Measurements from ENCODE around the gene AKNA.

AKNA gene

DNA sequence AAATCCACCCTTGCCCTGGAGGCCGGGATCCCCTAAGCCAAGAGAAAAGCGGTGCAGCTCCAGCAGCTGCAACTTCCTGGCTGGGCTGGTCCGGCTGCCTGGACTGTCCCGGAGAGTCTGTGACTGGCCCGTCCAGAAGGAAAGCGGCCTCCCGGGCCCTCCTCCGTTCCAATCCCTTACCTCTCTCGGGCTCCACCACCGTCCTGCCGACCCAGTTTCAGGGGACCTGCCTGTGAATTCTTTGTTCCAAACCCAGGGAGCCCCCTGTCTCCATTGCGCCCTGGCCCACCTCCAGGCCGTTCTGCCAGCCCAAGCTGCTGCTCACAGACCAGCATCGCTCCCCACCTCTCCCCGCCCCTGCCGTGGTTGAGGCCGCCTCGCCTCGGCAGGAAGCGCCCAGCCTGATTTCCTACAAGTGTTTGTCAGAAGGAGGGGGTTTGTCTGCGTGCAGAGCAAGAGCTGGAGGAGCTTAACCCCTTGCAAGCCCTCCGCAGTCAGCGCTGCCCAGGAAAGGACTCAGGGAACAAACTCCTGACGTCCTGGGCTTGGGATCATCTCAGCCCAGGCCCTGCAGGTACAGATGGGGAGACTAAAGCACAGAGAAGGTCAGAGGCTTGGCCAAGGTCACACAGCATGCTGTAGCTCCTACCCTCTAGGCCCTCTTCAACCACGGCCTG is at the start of gene AKNA:
AKNA (minus strand) TSS at position 303 of the 677 bp plus-strand sequence. CDS start 6,649 bp downstream, outside the sequence.
- DNase-seq (ENCODE audit: extremely low spot score, insufficient read length, low read depth) (no peak), FAIRE-seq (peak; percentile 94)

GRCh38 chr9:114437401-114437893 is 49.7 kb upstream of the AKNA start:
- FAIRE-seq (no peak), DNase-seq (ENCODE audit: extremely low spot score, insufficient read length, low read depth) (no peak)

DNA sequence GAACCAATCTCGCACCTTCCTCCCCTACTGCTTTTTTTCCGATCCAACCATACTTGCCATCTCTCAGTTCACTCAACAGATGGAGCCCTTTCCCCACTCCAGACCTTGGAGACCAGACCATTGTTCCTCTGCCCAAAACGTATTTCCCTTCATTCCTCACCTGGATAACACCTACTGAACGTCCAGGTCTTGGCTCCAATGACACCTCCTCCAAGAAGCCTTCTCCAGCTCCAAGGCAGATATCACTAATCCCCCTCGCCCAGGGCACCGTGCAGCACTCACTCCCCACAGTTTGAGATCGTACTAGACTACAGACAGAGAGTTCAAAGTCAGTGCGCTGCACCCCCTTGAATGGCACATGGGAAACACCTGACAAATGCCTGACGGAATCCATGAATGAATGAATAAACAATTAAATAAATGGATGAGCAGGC is 47.1 kb upstream of the AKNA start:
- FAIRE-seq (no peak), DNase-seq (ENCODE audit: extremely low spot score, insufficient read length, low read depth) (no peak)

DNA sequence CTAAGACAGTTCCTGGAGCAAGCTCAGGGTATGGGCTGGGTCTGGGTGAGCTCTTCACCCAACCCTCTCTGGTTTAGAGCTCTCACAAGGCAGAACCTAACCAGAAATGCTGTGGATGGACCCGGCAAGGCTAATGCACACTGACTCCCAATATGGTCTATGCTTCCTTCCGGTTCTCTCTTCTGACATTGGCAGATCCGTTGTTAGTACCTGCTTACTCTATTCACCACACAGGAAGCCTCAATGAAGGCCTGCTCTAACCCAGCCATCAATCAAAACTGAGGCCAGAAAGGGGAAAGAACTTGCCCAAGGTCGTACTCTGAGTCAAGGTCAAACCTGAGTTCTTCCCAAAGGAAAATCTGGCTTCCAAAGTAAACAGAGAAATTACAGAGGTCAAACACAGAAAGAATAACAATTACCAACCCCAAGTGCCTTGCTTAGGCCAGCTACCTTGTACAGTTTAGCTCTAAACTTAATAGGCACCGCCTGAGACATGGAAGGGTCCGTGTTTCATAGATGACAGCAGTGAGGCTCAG is 46.0 kb upstream of the AKNA start:
- FAIRE-seq (no peak), DNase-seq (ENCODE audit: extremely low spot score, insufficient read length, low read depth) (no peak)

GRCh38 chr9:114433086-114433485 is 45.3 kb upstream of the AKNA start:
- DNase-seq (ENCODE audit: extremely low spot score, insufficient read length, low read depth) (no peak), FAIRE-seq (no peak)

DNA sequence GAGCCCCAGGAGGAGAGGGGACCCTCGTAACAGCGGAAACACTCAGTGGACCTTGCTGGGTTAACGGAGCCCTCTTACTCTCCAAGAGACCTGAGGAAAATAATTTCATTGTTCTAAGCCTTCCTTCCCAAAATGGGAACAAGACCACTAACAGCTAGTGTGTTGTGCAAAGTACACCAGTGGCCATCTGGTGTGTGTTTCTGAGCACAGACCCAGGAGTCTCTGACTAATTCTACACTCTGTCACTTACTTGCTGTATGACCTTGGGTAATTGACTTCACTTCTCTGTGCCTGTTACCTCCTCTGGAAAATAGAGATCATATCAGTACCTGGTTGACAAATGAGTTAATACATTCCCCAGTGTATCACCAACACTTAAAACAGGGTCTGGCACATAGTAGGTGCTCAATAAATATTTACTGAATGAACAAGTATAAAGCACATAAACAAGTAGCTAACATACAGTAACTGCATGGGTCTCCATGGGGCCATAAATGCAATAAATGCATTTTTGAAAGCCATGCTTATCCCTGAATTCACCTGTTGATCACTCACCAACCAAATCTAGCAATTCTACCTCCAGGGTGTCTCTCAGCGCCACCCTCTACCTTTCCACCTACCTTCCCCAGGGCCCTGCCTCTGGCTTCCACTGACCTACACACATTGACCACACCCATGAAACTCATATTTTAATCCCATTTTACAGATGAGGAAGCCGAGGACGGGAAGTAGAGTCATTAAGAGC is 44.7 kb upstream of the AKNA start:
- DNase-seq (ENCODE audit: extremely low spot score, insufficient read length, low read depth) (no peak), FAIRE-seq (no peak)

DNA sequence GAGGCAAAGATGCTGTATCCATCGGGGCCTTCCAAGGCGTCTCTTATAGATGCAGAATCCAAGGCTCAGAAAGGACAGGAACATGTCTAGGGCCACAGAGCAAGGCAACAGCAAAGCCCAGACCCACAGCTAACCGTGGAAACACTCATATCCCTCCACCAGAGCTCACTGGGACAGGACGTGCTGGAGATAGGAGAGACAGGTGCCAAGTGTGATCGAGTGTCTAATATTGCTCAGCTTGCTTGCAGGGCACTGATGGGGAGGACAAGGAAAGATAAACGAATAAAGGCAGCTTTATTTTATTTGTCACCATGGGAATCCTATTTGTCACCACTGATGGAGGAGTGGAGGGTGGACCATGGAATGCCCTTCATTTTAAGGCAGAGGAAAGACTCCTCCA is 44.0 kb upstream of the AKNA start:
- FAIRE-seq (no peak), DNase-seq (ENCODE audit: extremely low spot score, insufficient read length, low read depth) (no peak)

- FAIRE-seq (no peak), DNase-seq (ENCODE audit: extremely low spot score, insufficient read length, low read depth) (no peak)
These were observed 43.2 kb upstream of the AKNA start for GRCh38 chr9:114431003-114431402.

GRCh38 chr9:114430457-114430856 is 42.7 kb upstream of the AKNA start:
- FAIRE-seq (no peak), DNase-seq (ENCODE audit: extremely low spot score, insufficient read length, low read depth) (no peak)

DNA sequence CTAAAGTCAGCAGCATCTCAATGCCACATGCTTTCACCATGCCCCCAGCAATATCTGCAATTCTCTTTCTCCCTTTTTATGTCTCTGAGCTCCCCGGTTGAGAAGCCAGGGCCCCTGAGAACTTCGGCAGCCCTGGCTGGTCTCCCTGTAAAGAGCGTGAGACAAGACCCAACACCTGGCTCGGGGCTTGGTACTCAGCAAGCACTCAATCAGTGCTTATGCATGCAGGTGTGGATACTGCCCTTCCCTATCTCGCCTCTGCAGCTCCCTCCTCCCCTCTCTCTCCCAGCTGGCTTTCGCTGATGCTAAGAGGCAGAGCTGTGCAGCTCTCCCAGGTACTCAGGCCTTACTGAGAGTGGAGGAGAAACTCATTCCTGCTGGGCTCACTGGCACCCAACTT is 41.7 kb upstream of the AKNA start:
- no peak for DNase-seq (ENCODE audit: extremely low spot score, insufficient read length, low read depth)
- FAIRE-seq, result no peak

GRCh38 chr9:114428466-114428865 is 40.7 kb upstream of the AKNA start:
- FAIRE-seq, result no peak
- no peak for DNase-seq (ENCODE audit: extremely low spot score, insufficient read length, low read depth)

GRCh38 chr9:114427644-114428043 is 39.9 kb upstream of the AKNA start:
- DNase-seq (ENCODE audit: extremely low spot score, insufficient read length, low read depth), result no peak
- FAIRE-seq, result no peak

- FAIRE-seq (no peak), DNase-seq (ENCODE audit: extremely low spot score, insufficient read length, low read depth) (no peak)
These were observed 38.5 kb upstream of the AKNA start for GRCh38 chr9:114426046-114426948.

DNA sequence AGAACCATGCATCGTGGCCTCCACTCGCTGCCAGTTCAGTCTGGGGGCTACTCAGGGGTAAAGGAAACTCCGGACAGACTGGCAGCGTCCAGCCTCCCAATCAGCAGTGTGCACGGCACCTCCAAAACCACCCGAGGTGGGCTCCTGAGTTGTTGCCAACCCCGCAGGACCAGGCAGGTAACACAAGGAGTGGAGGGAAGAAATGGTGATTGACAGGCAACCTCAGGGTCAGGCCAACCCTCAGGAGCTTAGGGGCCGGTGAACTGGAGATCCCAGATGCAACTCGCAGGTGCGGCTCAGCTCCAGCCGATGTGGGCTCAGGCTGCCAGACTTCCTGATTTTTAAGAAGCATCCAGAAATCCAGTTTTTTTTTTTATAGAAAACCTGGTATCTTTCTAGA is 37.3 kb upstream of the AKNA start:
- FAIRE-seq, result no peak
- DNase-seq (ENCODE audit: extremely low spot score, insufficient read length, low read depth), result no peak

- DNase-seq (ENCODE audit: extremely low spot score, insufficient read length, low read depth) (no peak), FAIRE-seq (no peak)
These were observed 36.3 kb upstream of the AKNA start for GRCh38 chr9:114424126-114424525.

DNA sequence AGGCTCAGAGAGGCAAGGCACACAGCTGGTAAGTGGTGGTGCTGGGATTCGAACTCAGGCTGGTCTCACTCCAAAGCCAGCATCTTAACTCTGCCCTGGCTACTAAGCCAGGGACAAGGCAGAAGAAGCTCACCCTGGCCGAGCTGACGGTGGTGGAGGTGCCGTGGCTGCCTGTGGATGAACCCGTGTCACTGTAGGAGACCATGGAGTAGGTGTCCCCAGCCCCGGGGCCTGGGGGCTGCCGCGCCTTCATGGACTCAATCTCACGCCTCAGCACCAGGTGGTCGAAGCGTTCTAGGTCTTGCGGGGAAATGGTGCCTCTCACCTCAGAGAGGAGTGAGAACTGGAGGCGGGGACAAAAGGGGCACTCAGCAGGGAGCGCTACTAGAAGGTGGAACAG is 35.4 kb upstream of the AKNA start:
- FAIRE-seq (no peak), DNase-seq (ENCODE audit: extremely low spot score, insufficient read length, low read depth) (no peak)

DNA sequence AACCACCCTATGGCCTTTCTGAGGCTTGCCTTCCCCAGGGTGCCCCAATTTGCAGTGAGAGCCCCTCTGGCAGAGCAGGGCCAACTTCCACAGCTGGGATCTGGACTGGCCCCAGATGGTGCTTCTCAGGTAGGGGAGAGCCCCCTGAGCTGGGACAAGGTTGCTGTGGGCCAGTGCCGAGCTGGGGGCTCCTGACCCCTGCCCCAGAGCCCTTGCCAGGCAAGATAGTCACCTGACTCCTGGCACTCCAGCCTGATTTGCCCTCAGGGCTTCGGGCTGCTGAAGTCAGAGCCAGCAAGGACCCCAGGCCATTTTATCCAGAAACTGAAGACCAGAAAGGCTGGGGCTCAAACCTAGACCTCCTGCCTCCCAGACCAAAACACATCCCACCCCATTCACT is 33.4 kb upstream of the AKNA start:
- FAIRE-seq, result no peak
- DNase-seq (ENCODE audit: extremely low spot score, insufficient read length, low read depth), result no peak

DNA sequence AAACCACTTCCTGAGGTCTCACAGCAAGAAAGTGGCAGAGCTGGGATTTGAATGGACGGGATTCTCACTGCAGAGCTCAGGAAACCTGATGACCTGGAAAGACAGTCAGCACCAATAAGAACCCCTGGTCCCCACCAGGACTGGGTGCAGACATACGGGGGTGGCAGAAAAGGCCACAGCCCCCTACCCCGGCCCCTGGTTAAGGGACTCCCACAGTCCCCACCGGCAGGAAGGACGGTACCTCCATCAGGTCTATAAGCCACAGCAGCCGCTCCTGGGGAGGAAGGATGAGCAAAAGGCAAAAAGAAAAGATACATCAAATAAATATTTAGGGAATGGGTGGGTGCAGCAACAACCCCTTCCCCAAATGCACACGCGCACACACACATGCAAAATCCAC is 32.0 kb upstream of the AKNA start:
- no peak for DNase-seq (ENCODE audit: extremely low spot score, insufficient read length, low read depth)
- FAIRE-seq, result no peak

DNA sequence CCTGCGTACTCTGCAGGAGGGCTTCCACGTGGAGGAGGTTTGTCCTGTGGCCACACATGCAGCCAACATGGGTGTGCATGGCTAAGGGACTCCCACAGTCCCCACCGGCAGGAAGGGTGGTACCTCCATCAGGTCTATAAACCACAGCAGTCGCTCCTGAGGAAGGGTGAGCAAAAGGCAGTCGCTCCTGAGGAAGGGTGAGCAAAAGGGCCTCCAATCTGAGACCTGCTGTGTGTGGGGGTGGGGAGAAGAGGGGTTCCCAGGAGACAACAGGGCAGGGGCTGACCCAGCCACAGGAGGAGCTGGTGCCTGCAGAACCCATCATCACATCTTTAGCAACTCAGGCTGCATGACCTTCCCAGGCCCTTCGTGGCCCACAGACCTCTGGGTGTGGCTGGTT is 30.3 kb upstream of the AKNA start:
- no peak for DNase-seq (ENCODE audit: extremely low spot score, insufficient read length, low read depth)
- no peak for FAIRE-seq

DNA sequence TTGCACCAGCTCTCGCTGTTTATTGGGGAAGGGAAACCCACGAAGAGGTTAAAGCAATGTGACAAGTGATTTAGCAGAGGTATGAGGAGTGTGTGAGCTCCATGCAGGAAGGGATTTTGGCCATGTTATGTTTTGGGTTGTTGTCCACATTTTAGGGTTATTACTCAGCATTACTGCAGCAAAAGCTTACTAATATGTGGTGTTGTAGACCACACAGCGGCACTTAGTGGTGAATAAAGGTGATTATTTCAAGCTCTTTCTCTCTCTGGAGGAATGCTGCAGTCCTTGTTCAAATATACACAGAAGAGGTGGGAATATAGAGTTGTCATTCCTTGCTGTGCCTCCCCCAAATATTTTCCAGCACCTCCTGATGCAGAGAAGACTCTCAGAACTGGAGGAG is 29.7 kb upstream of the AKNA start:
- DNase-seq (ENCODE audit: extremely low spot score, insufficient read length, low read depth), result no peak
- no peak for FAIRE-seq
